ENCODE data around the gene KCNH8. TPM values are rescaled to one million over a fixed set of nuclear protein-coding genes. Genes with fewer than 3 reads are reported as not detected.
"Not testable (repeated sequence)": the region's sequence is repeated elsewhere in the genome, so short reads cannot be mapped to it uniquely, and the experiment has no call there.

KCNH8 gene
- total RNA-seq, 4 donors from 2014 or later: 0.11 to 0.42 (median 0.26) TPM

GRCh38 chr3:19231792-19232461 lies 83.6 kb downstream of the KCNH8 start:
- Histone ChIP-seq H3K4me3 (no peak overlapping the region), H3K9me3 (no peaks in the 10 kb centered on the region), H3K27me3 (no peaks in the 10 kb centered on the region), H3K27ac (replicated peaks in 1 of 4) (no peak overlapping the region), H3K4me1 (no peaks in the 10 kb centered on the region), H3K36me3 (no peaks in the 10 kb centered on the region)
- no peak for DNase-seq (ENCODE audit: extremely low spot score)
- TF ChIP-seq EP300 (IDR thresholded peaks at IDR 0.05) (no peak), POLR2AphosphoS5 (IDR thresholded peaks at IDR 0.05) (no peak), POLR2A (IDR thresholded peaks at IDR 0.05; ENCODE audit: low read depth) (no peak), CTCF (IDR thresholded peaks at IDR 0.05) (no peak)
- WGBS: 82% methylated on average over 4 of the region's 4 CpGs
- intact Hi-C loops (cut with DNase I): no loop called here

- DNase-seq (ENCODE audit: extremely low spot score): no peak
- Histone ChIP-seq H3K36me3 (no peaks in the 10 kb centered on the region), H3K9me3 (no peaks in the 10 kb centered on the region), H3K27ac (replicated peaks in 1 of 4) (no peak overlapping the region), H3K4me1 (no peaks in the 10 kb centered on the region), H3K27me3 (no peaks in the 10 kb centered on the region), H3K4me3 (no peak overlapping the region)
- TF ChIP-seq POLR2AphosphoS5 (IDR thresholded peaks at IDR 0.05) (no peak), CTCF (IDR thresholded peaks at IDR 0.05) (no peak)
- intact Hi-C loops (cut with DNase I): no loop called here
- WGBS: 49% methylated on average over 2 of the region's 2 CpGs
Measured at GRCh38 chr3:19232566-19232965, 84.3 kb downstream of the KCNH8 start.

DNA sequence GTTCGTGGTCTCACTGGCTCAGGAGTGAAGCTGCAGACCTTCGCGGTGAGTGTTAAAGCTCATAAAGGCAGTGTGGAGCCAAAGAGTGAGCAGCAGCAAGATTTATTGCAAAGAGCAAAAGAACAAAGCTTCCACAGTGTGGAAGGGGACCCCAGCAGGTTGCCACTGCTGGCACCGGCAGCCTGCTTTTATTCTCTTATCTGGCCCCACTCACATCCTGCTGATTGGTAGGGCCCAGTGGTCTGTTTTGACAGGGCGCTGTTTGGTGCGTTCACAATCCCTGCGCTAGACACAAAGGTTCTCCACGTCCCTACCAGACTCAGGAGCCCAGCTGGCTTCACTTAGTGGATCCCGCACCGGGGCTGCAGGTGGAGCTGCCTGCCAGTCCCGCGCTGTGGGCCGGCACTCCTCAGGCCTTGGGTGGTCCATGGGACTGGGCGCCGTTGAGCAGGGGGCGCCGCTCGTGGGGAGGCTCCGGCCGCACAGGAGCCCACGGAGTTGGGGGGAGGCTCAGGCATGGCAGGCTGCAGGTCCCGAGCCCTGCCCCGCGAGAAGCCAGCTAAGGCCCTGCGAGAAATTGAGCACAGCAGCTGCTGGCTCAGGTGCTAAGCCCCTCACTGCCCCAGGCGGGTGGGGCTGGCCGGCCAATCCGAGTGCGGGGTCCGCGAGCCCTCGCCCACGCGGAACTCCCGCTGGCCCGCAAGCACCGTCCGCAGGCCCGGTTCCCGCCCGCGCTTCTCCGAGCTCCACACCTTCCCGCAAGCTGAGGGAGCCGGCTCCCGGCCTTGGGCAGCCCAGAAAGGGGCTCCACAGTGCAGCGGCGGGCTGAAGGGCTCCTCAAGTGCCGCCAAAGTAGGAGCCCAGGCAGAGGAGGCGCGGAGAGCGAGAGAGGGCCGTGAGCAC lies 85.8 kb downstream of the KCNH8 start:
- WGBS: 92% methylated on average over 33 of the region's 53 CpGs
- intact Hi-C loops (cut with DNase I); DNase-seq (ENCODE audit: extremely low spot score); H3K27me3 ChIP-seq; H3K9me3 ChIP-seq; H3K4me1 ChIP-seq; H3K4me3 ChIP-seq; H3K36me3 ChIP-seq; H3K27ac ChIP-seq (replicated peaks in 1 of 4): not testable (repeated sequence)

DNA sequence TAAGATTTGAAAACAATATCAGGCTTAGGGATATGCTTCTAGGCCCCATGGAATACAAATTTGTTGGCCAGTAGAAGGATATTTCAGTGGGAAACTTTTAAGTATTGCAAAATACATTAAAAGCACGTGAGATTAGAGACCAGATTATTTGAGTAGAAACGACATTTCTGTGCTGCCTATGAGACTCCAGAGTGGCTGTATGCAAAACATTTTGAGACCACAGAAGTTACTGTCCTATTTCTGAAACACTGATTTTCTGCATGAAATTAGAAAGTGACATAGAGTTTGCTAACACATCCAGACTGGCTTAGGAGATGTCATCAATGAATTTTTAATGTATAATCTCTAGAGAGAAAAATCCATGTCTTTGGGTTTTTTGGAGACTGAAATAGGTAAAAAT lies 99.8 kb downstream of the KCNH8 start:
- 76% methylated on average over 2 of the region's 2 CpGs for WGBS
- no peak for DNase-seq (ENCODE audit: extremely low spot score)
- no peaks in the 10 kb centered on the region for H3K27me3 ChIP-seq
- no peak overlapping the region for H3K27ac ChIP-seq (replicated peaks in 1 of 4)
- H3K4me3 ChIP-seq: no peak overlapping the region
- no peaks in the 10 kb centered on the region for H3K36me3 ChIP-seq
- H3K4me1 ChIP-seq: no peaks in the 10 kb centered on the region
- intact Hi-C loops (cut with DNase I): no loop called here
- H3K9me3 ChIP-seq: peaks cover 0 to 11% (median 0%) of the 10 kb centered on the region in 4 donors
- TF ChIP-seq POLR2A (IDR thresholded peaks at IDR 0.05; ENCODE audit: low read depth): no peak
- no peak for TF ChIP-seq EP300 (IDR thresholded peaks at IDR 0.05)
- TF ChIP-seq CTCF (IDR thresholded peaks at IDR 0.05): no peak
- TF ChIP-seq POLR2AphosphoS5 (IDR thresholded peaks at IDR 0.05): no peak

- Histone ChIP-seq H3K4me1 (no peaks in the 10 kb centered on the region), H3K27me3 (no peaks in the 10 kb centered on the region), H3K4me3 (no peak overlapping the region), H3K9me3 (peaks cover 0 to 11% (median 0%) of the 10 kb centered on the region in 4 donors), H3K36me3 (no peaks in the 10 kb centered on the region), H3K27ac (replicated peaks in 1 of 4) (no peak overlapping the region)
- DNase-seq (ENCODE audit: extremely low spot score): no peak
- intact Hi-C loops (cut with DNase I): no loop called here
- TF ChIP-seq EP300 (IDR thresholded peaks at IDR 0.05) (no peak), POLR2A (IDR thresholded peaks at IDR 0.05; ENCODE audit: low read depth) (no peak), CTCF (IDR thresholded peaks at IDR 0.05) (no peak), POLR2AphosphoS5 (IDR thresholded peaks at IDR 0.05) (no peak)
- WGBS: 81% methylated on average over 1 of the region's 1 CpG
Measured at GRCh38 chr3:19248767-19249166, 100.5 kb downstream of the KCNH8 start.
